ENCODE results near the gene ALPL.

- no peak for TF ChIP-seq YY1 (IDR thresholded peaks at IDR 0.05; ENCODE audit: insufficient read depth, insufficient read length)
- no peak for TF ChIP-seq ZNF274 (IDR thresholded peaks at IDR 0.05; ENCODE audit: low read depth, low read length)
- no peak for TF ChIP-seq SUZ12 (IDR thresholded peaks at IDR 0.05; ENCODE audit: extremely low read depth, insufficient read depth, insufficient read length)
Observed at GRCh38 chr1:21599402-21599801, 90.2 kb downstream of the ALPL start.
